C4-2B (cell line): ENCODE measurements around the gene GPR17.

Experiments
- H3K27ac ChIP-seq: fragments of 450-650 bp; 2 replicates; pipeline ENCODE4 v1.5.1; 2017
- CTCF ChIP-seq: fragments of 450-650 bp; conservative IDR thresholded peaks from 2 replicates; pipeline ENCODE4 v1.5.1; 2017; ENCODE audit warnings: mild to moderate bottlenecking
- ZFX ChIP-seq: fragments of 450-650 bp; IDR thresholded peaks from 2 replicates; pipeline ENCODE4 v1.6.1; 2017

The GPR17 gene

GRCh38 chr2:127697482-127698180 lies 51.7 kb downstream of the GPR17 start:
- H3K27ac ChIP-seq: no peak overlapping the region
- no peak for TF ChIP-seq CTCF
- no peak for TF ChIP-seq ZFX

- no peak overlapping the region; the same call in 1 of the 2 replicates for H3K27ac ChIP-seq
- TF ChIP-seq CTCF (no peak), ZFX (no peak)
These were observed 52.8 kb downstream of the GPR17 start for GRCh38 chr2:127698553-127699355.

- peak overlapping the region; percentile 97 for H3K27ac ChIP-seq
- peak; percentile 33 for TF ChIP-seq CTCF
- no peak for TF ChIP-seq ZFX
These were observed 54.7 kb downstream of the GPR17 start for GRCh38 chr2:127700527-127701192.

- H3K27ac ChIP-seq: peak within 1 kb of the TSS; percentile 97
- TF ChIP-seq CTCF (no peak), ZFX (no peak)
These were observed 55.3 kb downstream of the GPR17 start, which contains the start of gene SFT2D3 for GRCh38 chr2:127701193-127701650. Gene SFT2D3, plus strand, starts transcription at chr2:127701497. Its CDS starts 32 bp downstream, at chr2:127701529.

- TF ChIP-seq CTCF (peak; percentile 37), ZFX (peak; percentile 97)
- H3K27ac ChIP-seq: peak overlapping the region; percentile 97
These were observed 55.9 kb downstream of the GPR17 start for GRCh38 chr2:127701651-127702394.
